Measurements from ENCODE around the gene GDPD3.
"Not testable (repeated sequence)": the region's sequence is repeated elsewhere in the genome, so short reads cannot be mapped to it uniquely, and the experiment has no call there.

GDPD3 gene

DNA sequence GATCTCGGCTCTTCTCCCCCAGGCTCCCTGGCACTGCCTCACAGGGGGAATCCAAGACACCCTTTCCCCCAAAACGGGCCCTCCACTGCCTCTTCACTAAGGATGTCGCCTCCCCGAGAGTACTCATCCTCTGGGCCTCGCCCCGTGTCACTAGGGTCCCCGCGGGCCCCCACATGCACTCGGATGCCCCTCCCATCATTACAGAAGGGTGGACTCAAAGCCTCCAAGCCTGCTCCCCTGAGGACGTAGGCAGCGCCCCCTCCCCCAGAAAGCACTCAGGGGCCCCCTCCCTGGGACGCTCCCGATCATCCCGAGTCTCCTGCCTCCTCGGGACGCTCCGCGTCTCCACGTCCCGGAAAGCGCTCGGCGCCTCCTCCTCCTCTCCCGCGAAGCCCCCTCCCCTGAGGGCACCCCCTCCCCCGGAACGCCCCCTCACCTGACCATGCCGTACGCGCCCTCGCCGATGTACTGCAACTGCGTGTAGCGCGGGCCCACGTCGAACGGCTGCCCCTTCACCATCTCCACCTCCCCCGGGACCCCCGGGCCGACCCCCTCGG, 9.3 kb upstream of the GDPD3 start:
- DNase-seq = no peak

DNA sequence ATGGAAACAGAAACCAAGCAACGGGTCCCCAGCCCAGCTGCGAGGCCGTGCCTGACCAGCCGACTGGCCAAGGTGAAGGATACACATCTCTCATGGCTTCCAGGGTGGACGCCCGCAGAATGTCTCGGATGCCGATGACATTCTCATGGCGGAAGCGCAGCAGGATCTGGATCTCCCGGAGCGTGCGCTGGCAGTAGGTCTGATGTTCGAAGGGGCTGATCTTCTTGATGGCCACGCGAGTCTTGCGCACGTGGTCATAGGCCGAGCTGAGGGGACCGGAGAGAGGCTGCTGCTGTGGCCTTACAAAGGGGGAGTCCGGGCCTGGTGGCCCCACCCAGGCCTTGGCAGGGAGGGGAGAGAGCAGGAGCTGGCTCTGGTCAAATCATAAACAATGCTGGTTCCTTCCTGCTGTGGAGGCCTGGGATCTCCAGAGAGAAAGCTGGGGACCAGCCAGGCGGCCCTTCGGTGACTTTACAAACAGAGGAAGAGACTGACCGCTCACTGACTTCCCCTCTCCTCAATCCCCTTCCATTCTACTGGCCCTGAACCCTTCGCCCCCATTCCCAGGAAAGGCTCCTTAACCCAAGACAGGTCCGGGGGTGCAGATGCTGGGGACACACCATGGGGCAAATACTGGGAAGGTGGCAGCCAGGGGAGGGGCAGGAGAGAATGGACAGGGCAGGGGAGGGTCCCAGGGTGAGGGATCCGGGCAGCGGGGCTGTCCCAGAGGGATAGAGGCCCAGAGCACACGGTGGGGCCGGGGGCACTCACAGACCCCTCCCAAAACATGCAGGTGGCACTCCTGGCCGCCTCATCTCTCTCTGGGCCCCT, 8.6 kb upstream of the GDPD3 start:
- no peak for DNase-seq

DNA sequence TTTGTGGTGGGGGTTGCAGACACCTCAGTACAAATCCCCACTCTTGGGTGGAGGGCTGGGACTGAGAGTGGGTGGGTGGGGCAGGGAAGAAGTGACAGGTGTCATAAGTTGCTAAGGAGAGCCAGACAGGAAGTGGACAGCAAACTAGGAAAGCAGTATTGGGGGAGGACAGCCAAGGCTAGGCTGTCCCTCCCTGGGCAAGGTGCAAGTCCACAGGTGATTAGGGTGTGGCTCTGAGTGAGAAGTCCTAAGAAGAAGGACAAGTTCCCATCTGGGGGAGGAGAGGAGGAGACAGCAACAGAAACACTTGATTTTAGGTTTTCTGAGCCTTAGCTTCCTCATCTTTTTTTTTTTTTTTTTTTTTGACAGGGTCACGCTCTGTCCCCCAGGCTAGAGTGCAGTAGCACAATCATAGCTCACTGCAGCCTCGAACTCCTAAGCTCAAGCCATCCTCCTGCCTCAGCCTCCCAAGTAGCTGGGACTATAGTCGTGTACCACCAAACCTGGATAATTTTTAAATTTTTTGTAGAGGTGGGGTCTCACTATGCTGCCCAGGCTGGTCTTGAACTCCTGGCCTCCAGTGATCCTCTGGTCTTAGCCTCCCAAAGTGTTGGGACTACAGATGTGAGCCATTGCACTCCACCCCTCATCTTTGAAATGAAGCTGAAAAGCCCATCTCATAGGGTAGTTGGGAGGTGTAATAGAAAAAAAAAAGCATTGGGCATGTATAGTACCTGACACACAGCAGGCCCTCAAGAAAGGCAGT, 7.2 kb upstream of the GDPD3 start:
- DNase-seq = no peak

DNA sequence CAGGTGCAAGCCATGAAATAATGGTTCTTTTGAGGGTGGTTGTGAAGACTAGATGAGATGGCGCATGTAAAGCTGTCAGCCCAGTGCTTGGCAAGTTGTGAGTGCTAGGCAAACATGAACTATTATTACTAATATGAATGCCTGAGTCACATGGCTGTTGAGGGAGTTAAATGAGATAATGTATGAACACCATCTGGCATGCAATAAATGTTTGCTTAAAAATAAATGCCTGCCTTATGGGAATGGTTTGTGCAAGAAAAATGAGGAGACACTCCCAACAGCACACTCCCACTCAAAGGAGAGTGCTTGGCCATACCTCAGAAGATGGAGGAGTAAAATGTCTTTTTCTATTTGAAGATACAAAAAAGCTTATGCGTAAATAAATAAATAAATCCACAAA, 6.1 kb upstream of the GDPD3 start:
- DNase-seq = no peak

DNA sequence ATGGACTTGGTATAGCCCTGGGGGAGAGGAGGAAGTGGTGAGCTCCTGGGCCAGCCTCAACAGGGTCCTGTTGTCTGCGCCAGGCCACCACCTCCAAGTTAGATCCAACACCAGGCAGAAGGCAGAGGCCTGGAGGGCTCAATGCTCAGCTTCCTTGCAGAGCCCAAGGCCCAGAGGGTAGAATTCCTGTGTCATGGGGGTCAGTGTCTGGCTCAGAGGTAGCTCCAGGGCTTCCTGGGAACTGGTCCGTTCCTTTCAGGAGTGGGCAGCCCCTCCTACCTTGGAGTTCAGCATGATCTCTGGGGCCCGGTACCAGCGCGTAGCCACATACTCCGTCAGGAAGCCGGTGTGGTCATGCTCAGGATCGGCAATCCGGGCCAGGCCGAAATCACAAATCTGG, 4.4 kb upstream of the GDPD3 start:
- no peak for DNase-seq

DNA sequence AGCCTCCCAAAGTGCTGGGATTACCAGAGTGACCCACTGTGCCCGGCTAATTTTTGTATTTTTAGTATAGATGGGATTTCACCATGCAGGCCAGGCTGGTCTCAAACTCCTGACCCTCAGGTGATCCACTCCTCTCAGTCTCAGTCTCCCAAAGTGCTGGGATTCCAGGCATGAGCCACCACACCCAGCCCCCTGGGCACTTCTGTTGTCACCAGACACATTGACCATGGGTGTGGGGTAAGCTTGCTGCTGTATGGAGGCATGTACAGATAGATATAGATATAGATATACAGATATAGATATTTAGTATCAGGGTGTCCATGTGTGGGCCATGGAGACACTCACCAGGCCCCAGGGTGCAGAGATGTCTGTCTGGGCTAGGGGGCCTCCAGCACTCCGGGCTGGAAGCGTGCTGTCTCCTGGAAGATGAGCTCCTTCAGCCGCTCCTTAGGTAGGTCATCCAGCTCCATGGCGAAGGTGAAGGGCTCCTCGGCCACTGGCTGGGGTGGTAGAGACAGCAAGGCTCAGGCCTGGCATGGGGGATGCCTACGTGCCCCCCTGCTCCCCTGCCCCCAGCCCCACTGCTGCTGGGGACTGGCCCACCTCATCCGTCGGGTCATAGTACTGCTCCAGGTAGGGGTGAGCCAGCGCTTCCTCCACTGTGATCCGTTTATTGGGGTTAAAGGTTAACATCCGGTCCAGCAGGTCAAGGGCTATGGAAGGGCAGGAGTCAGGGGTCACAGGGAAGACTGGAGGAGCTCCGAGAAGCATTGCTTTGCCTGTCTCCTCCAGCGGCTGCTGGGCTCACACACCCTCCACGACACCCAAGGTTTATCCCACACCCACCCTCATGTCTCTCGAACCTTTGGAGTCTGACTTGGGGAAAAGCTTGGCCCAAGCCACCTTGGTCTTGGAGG, 3.2 kb upstream of the GDPD3 start:
- DNase-seq = no peak

DNA sequence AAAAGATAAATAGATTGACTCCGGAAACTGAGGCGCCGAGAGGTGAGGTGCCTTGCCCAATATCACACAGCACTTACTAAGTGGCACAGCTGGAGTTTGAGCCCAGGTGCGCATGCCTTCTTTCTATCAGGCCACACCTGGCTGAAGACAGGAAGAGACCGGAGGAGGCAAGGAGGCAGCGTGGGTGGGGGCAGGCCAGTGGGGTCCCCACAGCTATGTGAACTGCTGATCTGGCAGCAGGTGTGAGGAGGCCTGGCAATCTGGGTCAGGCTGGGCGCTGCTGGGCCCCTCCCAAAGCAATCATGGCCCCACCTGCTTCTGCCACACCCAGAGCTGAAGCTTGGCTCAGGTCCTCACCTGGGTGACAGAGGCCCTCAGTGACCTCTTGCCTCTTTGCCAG, 1.9 kb upstream of the GDPD3 start:
- no peak for DNase-seq

DNA sequence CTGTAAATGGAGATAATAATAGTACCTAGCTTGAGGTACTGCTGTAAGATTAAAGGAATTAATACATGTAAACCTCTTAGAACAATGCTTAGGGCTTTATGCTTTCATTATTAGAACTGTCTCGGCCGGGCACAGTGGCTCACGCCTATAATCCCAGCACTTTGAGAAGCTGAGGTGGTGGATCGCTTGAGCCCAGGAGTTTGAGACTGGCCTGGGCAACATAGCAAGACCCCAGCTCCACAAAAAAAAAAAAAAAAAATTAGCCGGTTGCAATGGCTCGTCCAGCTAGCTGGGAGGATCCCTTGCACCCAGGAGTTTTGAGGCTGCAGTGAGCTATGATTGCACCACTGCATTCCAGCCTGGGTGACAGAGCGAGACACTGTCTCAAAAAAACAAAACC, 1.5 kb upstream of the GDPD3 start:
- DNase-seq = not testable (repeated sequence)

DNA sequence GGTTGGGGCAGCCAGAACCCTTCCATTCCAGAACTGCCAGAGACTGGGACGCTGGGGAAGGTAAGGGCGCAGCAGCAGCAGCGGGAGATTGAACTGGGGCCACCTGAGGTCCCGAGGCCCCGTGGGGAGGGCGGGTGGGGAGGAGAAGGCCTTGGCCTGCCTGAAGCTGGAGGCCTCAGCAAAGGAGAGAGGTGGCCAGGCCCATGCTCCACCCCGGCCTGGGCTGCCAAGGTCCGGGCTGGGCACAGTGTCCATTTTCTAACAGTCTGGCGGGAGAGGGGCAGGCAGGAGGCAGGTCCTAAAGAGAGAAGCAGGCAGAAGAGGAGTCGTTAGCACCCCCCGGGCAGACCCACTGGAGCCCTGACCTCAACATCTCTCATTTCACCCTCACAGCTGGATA, 1.1 kb upstream of the GDPD3 start:
- DNase-seq = no peak

DNA sequence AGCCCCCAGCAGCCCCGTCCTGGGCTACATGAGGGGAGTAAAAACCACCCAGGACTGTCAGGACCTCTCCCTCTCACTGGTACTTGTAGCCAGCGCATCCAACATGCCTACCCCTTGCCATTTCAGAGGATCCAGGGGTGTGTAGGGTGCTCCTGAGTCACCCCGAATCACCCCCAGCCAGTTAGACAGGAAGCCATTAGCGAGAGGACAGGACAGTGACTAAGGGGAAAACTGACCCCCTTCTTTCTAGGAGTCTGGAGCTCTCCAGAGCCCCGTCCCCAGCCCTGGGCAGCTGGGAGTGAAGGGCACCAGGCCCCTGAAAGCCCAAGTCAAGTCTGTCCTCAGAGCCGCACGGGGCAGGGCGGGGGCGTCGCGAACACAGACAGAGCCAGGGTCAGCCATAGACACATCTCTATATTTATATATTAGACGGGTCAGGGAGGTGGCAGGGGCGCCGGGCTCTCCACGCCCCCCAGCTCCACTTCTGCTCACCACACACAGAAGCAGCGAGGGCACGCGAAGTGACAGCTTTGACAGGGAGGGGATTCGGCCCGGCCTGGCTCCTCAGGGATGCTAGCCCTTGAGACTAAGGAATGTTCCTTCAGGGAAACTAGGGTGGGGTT, 485 bp upstream of the GDPD3 start:
- DNase-seq = no peak

DNA sequence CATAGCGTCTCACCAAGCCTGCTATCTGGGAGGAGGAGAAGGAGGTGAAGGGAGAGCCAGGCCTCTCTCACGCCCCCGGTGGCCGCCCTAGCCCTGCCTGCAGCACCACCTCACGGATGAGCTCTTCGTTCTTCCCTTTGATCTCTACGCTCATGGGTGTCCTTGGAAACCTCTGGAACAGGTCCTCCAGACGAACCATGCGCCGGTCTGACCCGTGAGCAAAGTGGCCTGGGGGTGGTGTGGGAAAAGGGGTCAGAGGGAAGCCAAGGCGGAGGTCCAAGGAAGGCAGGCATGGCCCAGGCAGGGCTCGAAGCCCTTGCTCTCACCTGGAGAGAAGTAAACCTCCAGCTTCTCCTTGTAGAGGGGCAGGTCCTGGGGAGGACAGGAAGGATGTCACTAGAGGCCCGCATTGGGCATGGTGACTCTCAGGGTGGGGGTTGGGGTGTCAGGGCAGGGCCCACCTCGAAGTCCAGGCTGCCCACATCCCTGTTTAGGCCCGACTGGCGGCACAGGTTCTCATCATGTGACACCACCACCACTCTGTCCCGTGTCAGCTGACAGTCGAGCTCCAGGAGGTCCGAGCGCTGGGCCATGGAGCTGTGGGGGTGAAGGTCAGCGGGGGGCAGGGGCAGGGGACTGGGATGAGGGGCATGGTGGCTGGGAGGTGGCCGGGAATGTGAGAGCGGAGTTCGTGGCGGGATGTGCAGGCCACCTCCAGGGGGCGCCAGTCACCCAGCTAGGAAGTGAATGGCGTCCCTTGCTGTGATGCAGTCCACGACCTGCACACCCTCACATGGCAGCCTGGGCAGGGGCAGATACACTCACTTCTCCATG, 923 bp downstream of the GDPD3 start:
- no peak for DNase-seq

DNA sequence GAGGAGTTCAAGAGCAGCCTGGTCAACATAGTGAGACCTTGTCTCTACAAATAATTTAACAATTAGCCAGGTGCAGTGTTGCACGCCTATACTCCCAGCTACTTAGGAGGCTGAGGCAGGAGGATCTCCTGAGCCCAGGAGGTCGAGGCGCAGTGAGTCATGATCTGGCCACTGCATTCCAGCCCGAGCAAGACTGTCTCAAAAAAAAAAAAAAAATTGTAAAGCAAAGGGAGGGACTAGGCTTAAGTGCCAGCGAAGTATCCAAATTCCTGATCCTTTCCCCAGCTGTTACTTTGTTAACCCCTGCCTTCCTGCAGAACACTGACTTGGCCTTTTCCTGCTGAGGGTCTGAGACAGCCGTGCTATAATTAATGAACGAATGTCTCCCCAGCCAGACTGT, 2.7 kb downstream of the GDPD3 start:
- DNase-seq = no peak

DNA sequence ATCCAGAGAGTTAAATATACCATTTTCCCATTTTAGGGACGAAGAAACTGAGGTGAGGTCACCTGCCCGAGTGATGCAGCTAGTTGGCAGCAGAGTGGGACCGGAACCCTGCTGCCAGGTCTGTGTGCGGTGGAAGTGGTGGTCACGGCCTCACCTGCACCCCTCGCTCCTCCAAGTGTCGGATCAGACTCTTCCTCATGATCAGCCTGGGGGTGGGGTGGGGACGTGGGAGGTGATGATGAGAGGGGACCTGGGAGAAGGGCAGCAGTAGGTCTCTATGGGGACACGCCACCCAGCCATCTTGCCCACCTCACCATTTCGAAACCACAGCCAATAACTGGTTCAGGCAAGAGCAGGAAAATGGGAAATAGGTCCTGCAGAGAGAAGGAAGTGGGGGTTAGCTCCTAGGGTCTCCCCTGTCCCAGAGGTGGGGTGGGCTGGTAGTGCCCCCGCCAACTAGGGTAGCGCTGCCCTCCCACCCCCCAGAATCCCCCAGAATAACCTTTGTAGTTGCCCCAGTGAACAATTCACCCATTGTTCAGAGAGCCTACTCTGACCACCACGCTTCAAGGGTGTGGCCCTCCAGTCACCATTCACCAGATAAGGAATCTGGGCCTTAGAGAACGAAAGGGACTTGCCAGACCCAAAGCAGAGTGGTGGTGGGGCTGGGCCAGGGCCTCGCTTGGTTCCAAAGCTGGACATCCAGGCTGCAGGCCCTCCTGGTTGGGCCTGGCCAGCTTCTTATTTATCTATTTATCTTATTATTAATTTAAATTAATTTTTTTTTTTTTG, 5.1 kb downstream of the GDPD3 start:
- DNase-seq = no peak

DNA sequence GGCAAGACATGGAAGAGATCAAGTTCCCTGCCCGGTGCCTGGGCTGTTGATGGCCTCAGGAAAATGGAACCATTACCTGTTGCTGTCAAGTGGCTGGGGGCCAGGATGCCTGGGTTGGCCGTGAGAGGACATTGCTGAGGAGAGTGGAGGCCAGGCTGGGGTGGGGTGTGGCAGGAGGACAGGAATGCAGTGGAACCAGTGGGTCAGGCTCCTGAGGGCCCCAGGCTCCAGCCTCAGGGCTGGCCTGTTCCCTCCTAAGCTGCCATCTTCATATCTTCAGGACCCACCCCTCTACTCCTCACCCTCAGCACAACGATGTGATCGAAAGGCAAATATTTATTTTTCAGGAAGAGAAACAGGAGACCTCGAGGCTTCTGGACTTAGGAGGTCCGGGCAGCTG, 8.8 kb downstream of the GDPD3 start:
- DNase-seq = no peak

DNA sequence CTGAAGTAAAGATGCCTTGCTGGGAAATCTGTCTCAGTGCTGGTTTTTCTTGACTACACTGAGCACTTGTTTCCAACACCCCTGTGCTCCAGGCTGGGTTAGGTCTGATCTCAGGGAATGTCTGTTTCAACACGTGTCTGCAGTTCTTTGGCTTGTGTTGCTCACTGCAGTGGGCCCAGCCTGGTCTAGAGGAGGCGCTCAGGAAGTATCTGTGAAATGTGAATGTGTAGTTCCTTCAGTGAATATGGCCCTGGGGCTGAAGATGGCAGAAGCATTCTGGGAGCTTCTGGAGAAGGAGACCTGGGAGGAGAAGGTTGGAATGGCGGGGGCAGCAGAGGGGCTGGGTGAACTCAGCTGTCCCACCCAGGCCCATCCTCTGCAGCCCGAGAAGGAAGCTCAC, 9.2 kb downstream of the GDPD3 start:
- no peak for DNase-seq

DNA sequence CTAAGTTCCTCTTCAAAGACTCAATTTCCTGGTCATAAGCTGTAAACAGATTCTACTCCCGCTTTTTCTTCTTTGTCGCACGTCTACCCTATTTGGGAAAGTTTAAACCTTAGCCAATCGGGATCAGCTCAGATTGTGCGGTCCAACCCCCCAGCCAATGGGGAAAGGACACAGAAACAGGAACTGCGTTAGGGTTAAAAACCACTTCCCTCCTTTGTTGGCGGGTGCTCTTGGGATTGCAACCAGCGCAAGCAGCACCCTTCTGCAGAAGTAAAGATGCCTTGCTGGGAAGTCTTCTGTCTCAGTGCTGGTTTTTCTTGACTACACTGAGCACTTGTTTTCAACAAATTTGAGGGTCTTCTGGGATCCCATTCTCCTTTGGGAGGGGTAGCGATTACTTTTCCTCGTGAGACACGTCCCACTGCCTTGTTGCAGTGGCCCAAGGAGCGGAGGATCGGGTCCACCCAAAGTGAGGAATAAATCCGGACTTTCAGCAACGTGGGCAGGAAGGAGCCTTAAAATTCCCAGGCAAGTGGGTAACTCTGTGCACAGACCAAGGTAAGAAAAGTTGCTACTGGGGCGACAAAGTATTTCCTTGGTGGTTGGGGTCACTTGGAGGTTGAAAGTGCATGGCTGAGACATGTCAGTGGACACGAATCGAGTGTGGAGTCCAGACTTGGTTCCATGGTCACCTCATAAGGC, 16.3 kb downstream of the GDPD3 start:
- no peak for DNase-seq

DNA sequence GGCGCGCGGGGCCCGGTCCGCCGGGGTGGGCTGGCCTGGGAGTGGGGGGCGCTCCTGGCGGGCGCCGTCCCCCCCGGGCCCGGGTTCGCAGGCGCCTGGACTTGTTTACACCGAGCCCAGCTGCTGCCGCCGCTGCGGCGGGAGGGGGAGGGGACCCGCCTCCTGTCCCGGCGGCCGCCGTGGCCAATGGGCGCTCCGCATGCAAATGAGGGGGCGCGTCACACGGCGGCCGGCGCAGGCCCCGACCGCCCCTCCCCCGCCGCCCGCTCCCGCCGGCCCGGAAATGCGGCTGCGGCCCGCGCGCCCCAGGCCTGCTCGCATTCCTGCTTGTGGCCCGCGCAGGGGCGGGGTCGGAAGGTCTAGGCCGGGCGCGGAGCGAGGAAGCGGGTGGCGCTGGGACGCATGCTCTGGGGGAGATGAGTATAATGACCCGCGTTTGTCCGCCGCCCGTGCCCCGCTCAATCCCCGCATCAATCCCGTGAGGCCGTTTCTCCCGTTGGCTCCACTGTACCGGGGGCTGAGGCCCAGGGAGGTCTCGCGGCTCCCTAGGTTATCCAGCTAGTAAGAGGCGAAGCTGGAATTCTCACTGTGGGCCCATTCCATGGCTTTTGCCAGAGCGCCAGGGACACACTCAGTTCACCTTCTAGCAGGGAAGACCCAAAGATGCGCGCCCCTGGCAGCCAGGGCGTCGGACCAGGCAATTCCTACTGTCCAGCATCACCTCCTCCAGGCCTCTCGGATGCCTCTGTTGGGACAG, 17.1 kb downstream of the GDPD3 start, which contains the start of gene YPEL3:
Gene YPEL3 (minus strand): TSS at position 109 of the 757 bp plus-strand sequence. CDS start 731 bp downstream, outside the sequence.
- DNase-seq = peak; percentile 37

DNA sequence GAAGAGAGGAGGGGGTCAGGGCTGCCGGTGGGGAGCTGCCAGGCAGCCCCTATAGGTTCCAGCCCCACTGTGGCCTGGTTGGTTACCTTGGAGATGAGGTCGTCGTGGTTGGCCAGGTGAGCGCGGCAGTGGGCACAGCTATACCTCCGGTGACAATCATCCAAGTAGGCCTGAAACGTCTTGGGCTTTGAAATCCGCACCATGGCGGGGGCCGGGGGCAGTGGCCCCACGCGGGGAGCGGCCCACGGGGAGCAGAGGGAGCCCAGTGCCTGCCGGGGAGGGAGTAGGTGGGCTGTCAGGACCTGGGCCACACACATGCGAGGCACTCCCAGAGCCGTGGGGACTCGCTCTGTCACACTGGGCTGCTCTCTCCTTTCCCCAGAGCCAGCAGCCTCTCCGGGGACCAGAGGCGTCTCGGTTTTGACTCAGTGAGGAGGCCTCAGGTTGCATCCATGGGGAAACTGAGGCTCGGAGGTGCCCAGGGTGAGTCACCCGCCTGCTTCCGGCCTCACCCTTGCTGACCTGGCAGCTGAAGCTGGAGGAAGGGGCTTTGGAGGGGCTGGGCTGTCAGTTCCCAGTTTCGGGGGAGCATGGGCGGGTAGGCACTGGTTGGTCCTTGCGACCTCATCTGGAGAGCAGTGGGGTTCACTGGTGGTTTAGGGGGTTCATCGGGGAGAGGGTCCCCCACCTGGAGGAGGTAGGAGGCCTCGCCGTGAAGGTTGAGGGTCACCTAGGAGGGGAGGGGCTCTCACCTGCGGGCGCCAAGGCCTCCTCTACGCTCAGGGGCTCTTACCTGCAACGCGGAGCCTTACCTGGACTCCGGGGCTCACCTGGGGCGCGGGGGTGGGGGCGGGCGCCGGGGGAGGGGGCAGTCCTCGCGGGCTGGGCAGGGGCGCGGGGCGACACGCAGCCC, 17.9 kb downstream of the GDPD3 start:
- no peak for DNase-seq

Data from cortex of kidney (tissue), 1 donor.